Measurements from ENCODE around the gene DNAJB13. TPM values are rescaled to one million over a fixed set of nuclear protein-coding genes. Genes with fewer than 3 reads are reported as not detected.

DNAJB13 gene
- total RNA-seq, 2 experiments from 2014 or later = 0.19 TPM; not detected in 1

GRCh38 chr11:73971175-73971719 is 20.4 kb downstream of the DNAJB13 start:
- H3K36me3 Mint-ChIP-seq = peaks cover 27% of the 10 kb centered on the region
- peak; percentile 19 for DNase-seq
- H3K4me1 Mint-ChIP-seq (ENCODE audit: low read depth) = peaks cover 72% of the 10 kb centered on the region
- H3K27ac Mint-ChIP-seq = peak overlapping the region; percentile 71
- H3K4me3 Mint-ChIP-seq = no peak overlapping the region
- H3K9me3 Mint-ChIP-seq = no peaks in the 10 kb centered on the region
- ChIA-PET POLR2A (interaction anchor here (0.5 to 6.2 kb wide), 8 partner anchors 10 to 353 kb away, joined by 3 to 82 read pairs (median 5); partner anchors contain the start of gene UCP2), CTCF (interaction anchor here (0.6 to 0.7 kb wide), 2 partner anchors 12 to 119 kb away, joined by 3 read pairs; partner anchors contain the start of gene UCP2)
- intact Hi-C loops (cut with micrococcal nuclease) = loop anchor here (5.0 kb wide), 1 partner anchor 36 kb away; the partner anchor contains the start of gene UCP3
- H3K27me3 Mint-ChIP-seq = no peaks in the 10 kb centered on the region

DNA sequence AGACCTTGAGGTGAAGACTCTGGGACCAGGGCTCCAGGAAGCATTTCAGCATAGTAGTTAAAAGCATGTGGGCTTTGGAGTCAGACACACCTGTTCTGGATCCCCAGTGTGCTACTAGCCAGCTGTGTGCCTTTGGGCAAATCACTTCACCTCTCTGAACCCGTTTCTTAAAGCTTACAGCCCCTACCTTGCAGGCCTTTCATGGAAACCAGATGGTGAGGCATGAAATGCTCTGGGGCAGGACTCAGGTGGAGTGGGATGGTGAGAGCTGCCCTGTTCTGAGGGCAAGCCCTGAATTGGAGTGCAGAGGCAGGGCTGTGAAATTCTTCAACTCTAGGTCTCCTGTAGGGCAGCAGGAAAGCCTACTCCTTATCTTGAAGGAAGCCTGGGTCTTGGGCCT is 21.4 kb downstream of the DNAJB13 start:
- H3K27ac Mint-ChIP-seq = peak overlapping the region; percentile 90
- DNase-seq = no peak
- peaks cover 35% of the 10 kb centered on the region for H3K36me3 Mint-ChIP-seq
- ChIA-PET CTCF (interaction anchor here (0.6 to 0.7 kb wide), 2 partner anchors 10 to 11 kb away, joined by 3 read pairs; partner anchors contain the start of gene UCP2), POLR2A (interaction anchor here (0.5 to 6.2 kb wide), 8 partner anchors 9 to 204 kb away, joined by 5 to 82 read pairs (median 6); partner anchors contain the start of genes C2CD3, PPME1 and UCP2)
- H3K27me3 Mint-ChIP-seq = no peaks in the 10 kb centered on the region
- no peak overlapping the region for H3K4me3 Mint-ChIP-seq
- intact Hi-C loops (cut with micrococcal nuclease) = loop anchor here (5.0 kb wide), 1 partner anchor 35 kb away; the partner anchor contains the start of gene UCP3
- H3K4me1 Mint-ChIP-seq (ENCODE audit: low read depth) = peaks cover 82% of the 10 kb centered on the region
- no peaks in the 10 kb centered on the region for H3K9me3 Mint-ChIP-seq

DNA sequence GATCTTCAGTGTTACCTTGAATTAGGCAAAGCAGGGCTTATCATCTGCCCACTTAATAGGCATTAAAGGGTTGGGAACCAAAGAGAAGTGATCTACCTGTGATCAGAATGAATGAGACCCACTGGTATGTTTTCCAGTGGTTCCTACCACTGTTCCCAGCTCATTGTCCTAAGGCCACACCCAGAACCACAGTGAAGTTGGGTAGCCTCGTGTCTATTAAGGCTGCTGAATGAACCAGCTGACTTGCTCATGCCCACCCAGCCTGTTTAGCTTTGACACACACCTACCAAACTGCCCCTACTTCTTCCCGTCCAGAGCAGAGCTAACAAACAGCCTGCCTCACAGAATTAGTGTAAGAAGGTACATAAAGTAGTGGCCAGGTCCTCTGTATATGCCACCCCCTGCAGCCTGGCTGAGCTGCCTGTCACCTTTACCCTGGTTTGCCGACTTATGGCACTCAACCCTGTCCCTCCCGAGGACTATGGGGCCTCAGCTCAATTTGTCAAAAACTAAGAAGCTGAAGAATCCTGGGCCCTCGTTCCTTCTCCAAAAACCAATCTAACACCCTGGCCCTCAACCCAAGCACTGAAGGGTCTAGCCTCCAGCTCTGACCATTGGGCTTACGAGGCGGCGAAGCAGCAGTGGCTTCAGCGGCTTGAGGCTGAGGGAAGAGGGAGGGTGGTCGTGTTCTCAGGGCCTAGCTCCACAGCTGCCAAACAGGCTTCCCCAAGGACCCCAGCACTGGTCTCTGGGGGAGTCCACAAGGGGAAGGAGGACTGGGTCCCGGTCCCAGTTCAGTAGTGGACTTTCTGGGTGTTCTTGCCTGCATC is 22.0 kb downstream of the DNAJB13 start:
- H3K36me3 Mint-ChIP-seq = peaks cover 41% of the 10 kb centered on the region
- no peaks in the 10 kb centered on the region for H3K9me3 Mint-ChIP-seq
- ChIA-PET CTCF (no interaction called here), POLR2A (interaction anchor here (0.6 to 6.2 kb wide), 8 partner anchors 9 to 198 kb away, joined by 3 to 82 read pairs (median 6); partner anchors contain the start of genes C2CD3, PPME1 and UCP2)
- H3K27me3 Mint-ChIP-seq = no peaks in the 10 kb centered on the region
- H3K4me1 Mint-ChIP-seq (ENCODE audit: low read depth) = peaks cover 88% of the 10 kb centered on the region
- intact Hi-C loops (cut with micrococcal nuclease) = loop anchor here (5.0 kb wide), 1 partner anchor 34 kb away; the partner anchor contains the start of gene UCP3
- H3K4me3 Mint-ChIP-seq = no peak overlapping the region
- no peak for DNase-seq
- H3K27ac Mint-ChIP-seq = peak overlapping the region; percentile 90

- DNase-seq = no peak
- peaks cover 88% of the 10 kb centered on the region for H3K4me1 Mint-ChIP-seq (ENCODE audit: low read depth)
- H3K9me3 Mint-ChIP-seq = no peaks in the 10 kb centered on the region
- peak overlapping the region; percentile 90 for H3K27ac Mint-ChIP-seq
- POLR2A ChIA-PET = interaction anchor here (1.3 to 6.2 kb wide), 2 partner anchors 7 to 37 kb away, joined by 5 to 82 read pairs; partner anchors contain the start of gene UCP2
- no peak overlapping the region for H3K4me3 Mint-ChIP-seq
- intact Hi-C loops (cut with micrococcal nuclease) = loop anchor here (5.0 kb wide), 1 partner anchor 32 kb away; the partner anchor contains the start of gene UCP3
- H3K36me3 Mint-ChIP-seq = peaks cover 60% of the 10 kb centered on the region
- no peaks in the 10 kb centered on the region for H3K27me3 Mint-ChIP-seq
- CTCF ChIA-PET = interaction anchor here (1.0 kb wide), 1 partner anchor 11 kb away, joined by 3 read pairs; no protein-coding TSS in a partner anchor
Measured at GRCh38 chr11:73974604-73975478, 24.0 kb downstream of the DNAJB13 start.

DNA sequence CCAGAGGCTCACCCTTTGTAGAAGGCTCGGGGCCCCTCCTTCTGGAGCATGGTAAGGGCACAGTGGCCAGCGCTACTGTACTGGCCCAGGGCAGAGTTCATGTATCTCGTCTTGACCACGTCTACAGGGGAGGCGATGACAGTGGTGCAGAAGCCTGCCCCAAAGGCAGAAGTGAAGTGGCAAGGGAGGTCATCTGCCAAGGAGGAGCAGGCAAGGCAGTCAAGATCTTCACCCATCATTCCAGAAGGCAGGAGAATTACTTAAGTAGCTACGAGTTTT is 24.6 kb downstream of the DNAJB13 start:
- no peak for DNase-seq
- no peak overlapping the region for H3K4me3 Mint-ChIP-seq
- peaks cover 88% of the 10 kb centered on the region for H3K4me1 Mint-ChIP-seq (ENCODE audit: low read depth)
- no peaks in the 10 kb centered on the region for H3K9me3 Mint-ChIP-seq
- ChIA-PET CTCF (no interaction called here), POLR2A (interaction anchor here (1.3 kb wide), 1 partner anchor 50 kb away, joined by 3 read pairs; no protein-coding TSS in a partner anchor)
- peak overlapping the region; percentile 90 for H3K27ac Mint-ChIP-seq
- no peaks in the 10 kb centered on the region for H3K27me3 Mint-ChIP-seq
- intact Hi-C loops (cut with micrococcal nuclease) = no loop called here
- H3K36me3 Mint-ChIP-seq = peaks cover 66% of the 10 kb centered on the region

DNA sequence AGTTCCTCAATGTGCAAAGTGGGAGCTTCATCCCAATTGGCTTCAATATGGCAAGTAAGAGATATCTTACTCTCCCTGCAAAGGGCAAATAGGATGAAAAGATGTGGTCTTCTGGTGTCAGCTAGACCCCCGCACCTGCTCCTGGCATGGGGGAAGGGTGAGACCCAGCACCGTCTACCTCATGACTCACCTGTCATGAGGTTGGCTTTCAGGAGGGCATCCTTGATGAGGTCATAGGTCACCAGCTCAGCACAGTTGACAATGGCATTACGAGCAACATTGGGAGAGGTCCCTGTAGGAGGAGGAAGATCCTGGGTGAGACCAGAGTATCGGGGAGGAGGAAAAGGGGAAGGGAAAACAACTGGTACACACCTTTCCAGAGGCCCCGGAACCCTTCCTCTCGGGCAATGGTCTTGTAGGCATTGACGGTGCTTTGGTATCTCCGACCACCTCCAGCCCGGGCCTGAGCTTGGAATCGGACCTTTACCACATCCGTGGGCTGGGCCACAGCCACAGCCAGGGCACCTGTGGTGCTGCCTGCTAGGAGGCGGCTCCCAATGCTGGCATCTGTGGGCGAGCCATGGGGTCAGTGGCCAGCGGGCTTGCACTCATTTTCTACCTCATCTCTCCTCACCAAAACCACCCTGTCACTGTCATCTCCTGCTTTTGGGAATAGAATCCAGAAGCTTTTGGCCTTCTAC is 25.8 kb downstream of the DNAJB13 start:
- Mint-ChIP-seq H3K36me3 (peaks cover 76% of the 10 kb centered on the region), H3K27me3 (no peaks in the 10 kb centered on the region), H3K27ac (peak overlapping the region; percentile 51), H3K4me1 (ENCODE audit: low read depth) (peaks cover 86% of the 10 kb centered on the region), H3K9me3 (no peaks in the 10 kb centered on the region), H3K4me3 (no peak overlapping the region)
- DNase-seq = no peak
- ChIA-PET CTCF (interaction anchor here (0.8 kb wide), 1 partner anchor 55 kb away, joined by 4 read pairs; no protein-coding TSS in a partner anchor), POLR2A (interaction anchor here (1.3 to 2.5 kb wide), 2 partner anchors 35 to 49 kb away, joined by 3 to 9 read pairs; no protein-coding TSS in a partner anchor)
- intact Hi-C loops (cut with micrococcal nuclease) = no loop called here

GRCh38 chr11:73977856-73978519 is 27.2 kb downstream of the DNAJB13 start:
- Mint-ChIP-seq H3K36me3 (peaks cover 85% of the 10 kb centered on the region), H3K27ac (peak overlapping the region; percentile 97), H3K9me3 (no peaks in the 10 kb centered on the region), H3K27me3 (no peaks in the 10 kb centered on the region), H3K4me1 (ENCODE audit: low read depth) (peaks cover 77% of the 10 kb centered on the region), H3K4me3 (peak overlapping the region; percentile 14)
- no peak for DNase-seq
- CTCF ChIA-PET = no interaction called here
- intact Hi-C loops (cut with micrococcal nuclease) = no loop called here
- POLR2A ChIA-PET = interaction anchor here (0.9 to 6.8 kb wide), 4 partner anchors 6 to 34 kb away, joined by 4 to 98 read pairs (median 46); no protein-coding TSS in a partner anchor

GRCh38 chr11:73978576-73979086 is 27.8 kb downstream of the DNAJB13 start:
- Mint-ChIP-seq H3K27me3 (no peaks in the 10 kb centered on the region), H3K9me3 (no peaks in the 10 kb centered on the region), H3K4me3 (peak overlapping the region; percentile 60), H3K36me3 (peaks cover 84% of the 10 kb centered on the region), H3K4me1 (ENCODE audit: low read depth) (peaks cover 72% of the 10 kb centered on the region), H3K27ac (peak overlapping the region; percentile 97)
- ChIA-PET CTCF (interaction anchor here (0.7 to 2.5 kb wide), 2 partner anchors 15 to 27 kb away, joined by 3 to 5 read pairs; no protein-coding TSS in a partner anchor), POLR2A (interaction anchor here (0.9 to 6.8 kb wide), 8 partner anchors 7 to 412 kb away, joined by 3 to 98 read pairs (median 13); no protein-coding TSS in a partner anchor)
- DNase-seq = no peak
- intact Hi-C loops (cut with micrococcal nuclease) = no loop called here

GRCh38 chr11:73980001-73980961 is 29.5 kb downstream of the DNAJB13 start:
- DNase-seq = peak; percentile 86
- peak overlapping the region; percentile 91 for H3K4me3 Mint-ChIP-seq
- POLR2A ChIA-PET = interaction anchor here (1.0 to 6.8 kb wide), 16 partner anchors 8 to 191 kb away, joined by 3 to 98 read pairs (median 11); partner anchors contain the start of genes C2CD3, PPME1 and UCP3
- intact Hi-C loops (cut with micrococcal nuclease) = loop anchor here (1.0 to 5.0 kb wide), 8 partner anchors 10 to 417 kb away; partner anchors contain the start of genes COA4, MRPL48, PAAF1 and PGM2L1
- peak overlapping the region; percentile 97 for H3K27ac Mint-ChIP-seq
- H3K9me3 Mint-ChIP-seq = no peaks in the 10 kb centered on the region
- H3K27me3 Mint-ChIP-seq = no peaks in the 10 kb centered on the region
- peaks cover 70% of the 10 kb centered on the region for H3K36me3 Mint-ChIP-seq
- CTCF ChIA-PET = interaction anchor here (0.6 to 2.5 kb wide), 15 partner anchors 10 to 276 kb away, joined by 3 to 11 read pairs (median 4); partner anchors contain the start of gene UCP3
- peaks cover 66% of the 10 kb centered on the region for H3K4me1 Mint-ChIP-seq (ENCODE audit: low read depth)
